GM19455 (cell line): ENCODE data around the gene STKLD1.
A peak's percentile ranks its signal among the peaks of the same experiment; 100 is the strongest.
"Not testable (repeated sequence)": the region's sequence is repeated elsewhere in the genome, so short reads cannot be mapped to it uniquely, and the experiment has no call there.

Source experiments
- ATAC-seq: cut with Tn5 transposase; IDR thresholded peaks from one replicate; pipeline ENCODE4 v1.9.1; 2021; ENCODE audit not compliant: unreplicated experiment

Gene STKLD1

DNA sequence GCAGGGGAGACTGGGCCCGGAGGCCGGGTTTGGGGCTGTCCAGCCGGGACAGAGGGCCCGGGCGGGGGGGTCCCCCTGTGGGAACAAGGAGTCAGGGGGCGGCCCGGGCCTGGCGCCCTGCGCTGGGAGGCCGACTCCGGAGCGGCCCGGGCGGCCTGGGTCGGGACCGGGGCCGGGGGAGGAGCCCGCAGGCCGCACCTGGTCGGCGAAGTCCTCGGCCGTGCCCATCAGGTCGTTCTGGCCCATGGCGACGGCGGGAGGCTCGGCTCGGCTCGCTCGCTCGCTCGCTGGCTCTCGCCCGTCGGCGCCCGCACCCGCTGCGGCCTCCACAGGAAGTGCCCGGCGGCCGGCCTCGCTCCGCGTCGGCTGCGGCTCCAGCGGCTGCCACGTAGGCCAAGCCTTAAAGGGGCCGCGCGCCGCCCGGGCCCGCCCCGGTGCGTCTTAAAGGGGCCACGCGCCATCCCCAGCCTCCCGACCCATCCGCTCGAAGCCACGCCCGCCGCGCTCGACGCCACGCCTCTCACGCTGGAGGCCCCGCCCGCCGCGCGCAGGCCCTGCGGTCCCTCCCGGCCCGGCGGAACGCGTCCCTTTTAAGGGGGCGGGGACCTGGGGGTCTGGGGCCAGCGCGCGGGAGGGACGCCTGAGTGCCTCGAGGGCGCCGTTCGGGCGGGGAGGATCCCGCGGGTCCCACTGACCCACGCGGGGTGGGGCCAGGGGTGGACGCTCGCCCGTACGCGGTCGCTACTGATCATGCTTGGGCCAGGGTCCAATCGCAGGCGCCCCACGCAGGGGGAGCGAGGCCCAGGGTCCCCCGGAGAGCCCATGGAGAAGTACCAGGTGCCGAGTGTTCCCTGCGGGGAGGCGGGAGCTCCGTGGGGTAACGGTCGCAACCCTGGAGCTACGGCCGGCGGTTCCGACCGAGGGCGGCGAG is at the start of gene STKLD1, which contains the start of gene SURF4:
Gene STKLD1 (plus strand): TSS at position 643 of the 931 bp plus-strand sequence. CDS start 108 bp downstream, at position 751.
Gene SURF4 (minus strand): TSS at position 337 of the 931 bp plus-strand sequence. CDS start 91 bp downstream, at position 246.
- ATAC-seq = peak; percentile 89

DNA sequence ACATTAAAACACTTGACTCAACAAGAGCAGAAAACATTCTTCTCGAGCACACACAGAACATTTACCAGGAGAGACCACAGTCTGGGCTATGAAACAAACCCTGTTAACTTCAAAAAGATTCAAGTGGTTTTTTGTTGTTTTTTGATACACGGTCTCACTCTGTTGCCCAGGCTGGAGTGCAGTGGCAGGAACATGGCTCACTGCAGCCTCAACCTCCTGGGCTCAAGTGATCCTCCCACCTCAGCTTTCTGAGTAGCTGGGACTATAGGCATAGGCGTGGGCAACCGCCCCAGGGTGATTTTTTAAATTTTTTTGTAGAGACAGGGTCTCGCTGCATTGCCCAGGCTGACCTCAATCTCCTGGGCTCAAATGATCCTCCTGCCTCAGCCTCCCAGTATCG is 49.1 kb upstream of the STKLD1 start:
- not testable (repeated sequence) for ATAC-seq

DNA sequence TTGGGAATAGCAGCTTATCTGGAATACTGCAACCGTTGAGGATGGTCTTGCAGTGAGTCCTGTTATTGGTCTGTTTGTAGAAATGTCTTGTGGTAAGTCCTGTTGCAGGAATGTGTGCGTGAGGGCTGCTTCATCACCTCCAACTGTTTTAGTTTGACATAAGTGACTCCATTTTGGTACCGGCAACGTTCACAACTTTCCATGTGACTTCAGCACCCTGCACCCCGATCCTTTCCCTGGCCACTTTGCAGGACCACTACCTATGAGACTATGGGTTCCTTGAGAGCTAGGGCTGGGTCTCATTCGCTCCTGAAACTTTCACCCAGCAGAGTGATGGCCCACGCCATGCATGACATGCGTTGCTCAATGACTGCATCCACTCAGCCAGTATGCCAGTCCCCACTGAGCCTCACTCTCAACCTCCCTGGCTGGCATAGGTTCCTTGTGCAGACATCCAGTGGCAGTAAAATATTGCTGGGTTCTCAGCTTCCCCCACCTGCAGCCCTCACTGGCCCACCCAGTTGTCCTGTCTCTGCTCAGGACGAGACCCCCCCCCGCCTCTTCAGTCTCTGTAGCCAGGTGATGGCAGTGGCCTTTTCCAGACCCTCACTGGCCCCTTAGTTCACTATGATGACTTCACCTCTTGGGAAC is 48.2 kb upstream of the STKLD1 start:
- no peak for ATAC-seq

DNA sequence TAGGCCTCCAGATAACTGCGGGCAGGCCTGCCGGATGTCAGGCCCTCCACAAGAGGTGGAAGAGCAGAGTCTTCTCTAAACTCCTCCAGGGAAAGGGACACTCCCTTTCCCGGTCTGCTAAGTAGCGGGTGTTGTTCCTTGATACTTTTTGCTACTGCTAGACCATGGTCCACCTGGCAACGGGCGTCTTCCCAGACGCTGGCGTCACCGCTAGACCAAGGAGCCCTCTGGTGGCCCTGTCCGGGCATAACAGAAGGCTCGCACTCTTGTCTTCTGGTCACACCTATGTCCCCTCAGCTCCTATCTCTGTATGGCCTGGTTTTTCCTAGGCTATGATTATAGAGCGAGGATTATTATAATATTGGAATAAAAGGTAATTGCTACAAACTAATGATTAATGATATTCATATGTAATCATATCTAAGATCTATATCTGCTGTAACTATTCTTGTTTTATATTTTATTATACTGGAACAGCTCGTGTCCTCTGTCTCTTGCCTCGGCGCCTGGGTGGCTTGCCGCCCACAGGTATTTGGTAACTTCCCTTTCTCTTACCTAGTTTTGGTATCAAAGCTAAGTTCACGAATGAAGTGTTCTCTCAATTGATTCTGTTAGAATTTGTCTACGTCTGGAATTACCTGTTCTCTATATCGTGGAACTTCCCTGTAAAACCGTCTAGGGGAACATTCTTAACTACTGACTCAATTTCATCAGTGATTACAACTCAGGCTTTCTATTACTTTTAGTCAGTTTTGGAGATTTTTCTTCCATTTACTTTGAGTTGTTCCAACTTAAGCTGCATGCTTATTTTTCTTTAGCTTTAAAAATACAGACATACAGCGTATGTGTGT is 46.6 kb upstream of the STKLD1 start:
- not testable (repeated sequence) for ATAC-seq

DNA sequence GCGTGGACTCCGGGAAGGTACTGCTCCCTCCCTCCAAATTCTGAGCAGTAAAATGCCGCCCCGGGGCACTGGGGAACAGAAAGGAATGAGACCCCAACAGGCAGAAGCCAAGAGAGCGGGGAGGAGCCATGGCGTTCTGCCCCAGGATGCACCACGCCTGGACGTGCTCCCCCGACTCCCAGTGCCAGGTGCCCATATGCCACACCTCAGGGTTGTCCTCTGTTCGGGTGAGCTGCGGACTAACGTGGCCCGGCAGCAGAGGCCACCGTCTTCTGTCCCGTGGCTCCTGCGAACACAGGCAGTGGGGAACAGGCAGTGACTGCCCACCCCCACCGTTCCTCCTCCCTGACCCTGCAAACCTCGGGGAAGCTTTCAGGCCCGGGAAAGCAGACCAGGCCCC is 44.9 kb upstream of the STKLD1 start:
- ATAC-seq = no peak

DNA sequence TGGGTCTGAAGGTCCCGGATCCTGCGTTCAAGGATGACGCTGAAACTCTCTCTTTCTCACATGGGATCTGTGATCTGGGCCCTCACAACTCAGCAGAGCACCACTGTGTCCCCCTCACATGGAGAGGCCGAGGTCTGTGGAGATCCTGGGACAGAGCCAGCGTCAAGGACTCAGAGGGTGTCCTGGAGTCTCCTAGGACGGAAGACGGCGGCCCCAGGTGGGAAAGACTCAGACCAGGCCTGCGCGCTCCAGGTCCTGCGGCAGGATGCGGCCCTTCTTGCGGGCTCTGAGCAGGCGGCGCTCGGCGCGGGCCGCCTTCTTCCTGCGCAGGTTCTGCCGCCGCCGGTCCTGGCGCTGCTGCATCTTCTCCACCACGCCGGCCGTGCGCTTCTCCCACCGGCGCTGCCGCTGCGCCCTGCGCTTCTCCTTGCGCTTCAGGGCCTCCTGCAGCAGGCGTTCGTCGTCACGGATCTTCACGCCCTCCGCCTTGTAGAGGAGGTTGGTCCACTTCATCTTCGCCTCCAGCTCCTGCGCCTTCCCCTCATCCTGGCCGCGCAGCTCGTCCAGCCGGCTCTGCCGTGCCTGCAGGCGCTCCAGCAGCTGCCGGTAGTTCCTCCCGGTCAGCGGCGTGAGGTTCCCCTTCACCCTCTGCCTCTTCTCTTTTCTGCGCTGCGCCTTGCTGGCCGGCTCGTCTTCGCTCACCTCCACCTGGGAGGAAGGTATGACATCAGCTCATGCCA is 44.4 kb upstream of the STKLD1 start:
- ATAC-seq = no peak

DNA sequence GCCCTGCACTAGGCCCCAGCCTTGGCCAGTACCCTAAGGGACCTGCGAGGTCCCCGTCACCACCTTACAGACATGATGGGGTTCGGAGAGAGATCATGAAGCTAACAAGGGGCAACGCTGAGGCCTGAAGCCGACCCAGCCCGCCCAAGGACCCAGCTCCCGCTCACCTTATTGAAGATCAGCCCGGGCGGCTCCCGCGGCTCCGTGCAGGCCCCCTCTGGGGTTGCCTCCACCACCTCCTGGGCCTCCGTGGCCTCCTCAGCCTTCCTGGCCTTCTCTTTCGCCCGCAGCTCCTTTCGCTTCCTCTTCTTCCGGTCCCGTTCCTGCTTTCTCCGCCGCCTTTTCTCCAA is 43.8 kb upstream of the STKLD1 start:
- ATAC-seq = no peak

DNA sequence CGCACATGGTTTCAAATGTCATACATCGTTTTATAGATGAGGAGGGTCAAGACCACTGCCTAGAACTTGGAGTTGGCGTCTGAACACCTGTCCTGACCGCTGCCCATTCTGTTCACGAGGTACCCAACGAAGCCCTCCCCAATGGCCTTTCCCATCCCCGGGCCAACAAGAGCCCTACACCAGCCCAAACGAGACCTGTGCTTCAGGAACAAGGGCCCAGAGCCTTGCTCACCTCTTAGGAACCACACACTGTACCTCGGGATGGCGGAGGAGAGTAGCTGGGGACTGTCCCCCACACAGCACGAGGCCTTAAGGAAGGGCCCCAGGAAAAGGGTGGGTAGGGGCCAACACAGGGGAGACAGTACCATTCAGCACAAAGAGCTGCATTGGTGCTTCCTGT is 43.2 kb upstream of the STKLD1 start:
- no peak for ATAC-seq

DNA sequence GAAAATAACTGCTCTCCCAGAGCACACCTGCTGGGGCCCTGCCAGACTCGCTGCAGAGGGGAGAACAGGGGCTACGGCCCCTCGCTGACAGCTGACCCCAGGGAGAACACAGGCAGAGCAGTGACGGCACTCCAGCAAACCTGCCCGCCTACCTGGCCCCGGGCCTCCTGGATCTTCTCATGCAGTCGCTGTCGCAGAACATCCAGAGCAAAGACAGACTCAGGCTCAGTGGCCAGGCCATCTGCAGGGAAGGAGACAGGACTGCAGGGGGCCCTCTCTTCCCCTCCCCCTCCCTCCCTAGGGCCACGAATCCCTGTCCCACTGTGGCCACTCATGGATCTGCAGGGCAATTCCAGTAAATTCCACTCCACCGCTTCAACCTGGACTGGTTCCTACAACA is 42.6 kb upstream of the STKLD1 start:
- ATAC-seq = no peak

DNA sequence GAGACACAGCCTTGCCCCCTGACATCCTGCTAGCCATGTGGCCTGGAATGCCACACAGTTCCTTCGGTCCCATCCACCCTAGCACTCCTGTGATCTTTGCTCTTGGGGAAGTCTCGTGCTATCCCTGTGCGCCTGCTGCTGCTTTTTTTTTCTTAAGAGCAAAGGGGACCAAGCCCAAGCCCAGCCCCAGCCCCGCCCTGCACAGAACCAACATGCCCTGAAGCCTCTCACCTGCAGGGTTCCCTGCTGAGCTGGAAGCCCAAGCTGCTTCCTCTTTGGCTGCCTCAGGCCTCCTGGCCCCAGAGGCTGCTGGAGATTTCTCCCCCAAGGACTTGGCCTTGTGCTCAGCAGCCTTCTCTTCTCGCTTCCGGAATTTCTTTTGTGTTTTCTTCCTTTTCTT is 42.0 kb upstream of the STKLD1 start:
- ATAC-seq = no peak

DNA sequence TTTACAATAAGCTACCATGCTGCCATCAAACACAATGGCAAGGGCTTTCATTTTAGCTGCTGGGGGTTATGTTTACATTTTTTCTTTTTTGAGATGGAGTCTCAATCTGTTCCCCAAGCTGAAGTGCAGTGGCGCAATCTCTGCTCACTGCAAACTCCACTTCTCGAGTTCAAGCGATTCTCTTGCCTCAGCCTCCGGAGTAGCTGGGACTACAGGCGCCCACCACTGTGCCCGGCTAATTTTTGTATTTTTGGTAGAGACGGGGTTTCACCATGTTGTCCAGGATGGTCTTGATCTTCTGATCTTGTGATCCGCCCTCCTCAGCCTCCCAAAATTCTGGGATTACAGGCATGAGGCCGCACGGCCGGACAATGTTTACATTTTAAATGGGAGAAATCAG is 41.3 kb upstream of the STKLD1 start:
- ATAC-seq = not testable (repeated sequence)

DNA sequence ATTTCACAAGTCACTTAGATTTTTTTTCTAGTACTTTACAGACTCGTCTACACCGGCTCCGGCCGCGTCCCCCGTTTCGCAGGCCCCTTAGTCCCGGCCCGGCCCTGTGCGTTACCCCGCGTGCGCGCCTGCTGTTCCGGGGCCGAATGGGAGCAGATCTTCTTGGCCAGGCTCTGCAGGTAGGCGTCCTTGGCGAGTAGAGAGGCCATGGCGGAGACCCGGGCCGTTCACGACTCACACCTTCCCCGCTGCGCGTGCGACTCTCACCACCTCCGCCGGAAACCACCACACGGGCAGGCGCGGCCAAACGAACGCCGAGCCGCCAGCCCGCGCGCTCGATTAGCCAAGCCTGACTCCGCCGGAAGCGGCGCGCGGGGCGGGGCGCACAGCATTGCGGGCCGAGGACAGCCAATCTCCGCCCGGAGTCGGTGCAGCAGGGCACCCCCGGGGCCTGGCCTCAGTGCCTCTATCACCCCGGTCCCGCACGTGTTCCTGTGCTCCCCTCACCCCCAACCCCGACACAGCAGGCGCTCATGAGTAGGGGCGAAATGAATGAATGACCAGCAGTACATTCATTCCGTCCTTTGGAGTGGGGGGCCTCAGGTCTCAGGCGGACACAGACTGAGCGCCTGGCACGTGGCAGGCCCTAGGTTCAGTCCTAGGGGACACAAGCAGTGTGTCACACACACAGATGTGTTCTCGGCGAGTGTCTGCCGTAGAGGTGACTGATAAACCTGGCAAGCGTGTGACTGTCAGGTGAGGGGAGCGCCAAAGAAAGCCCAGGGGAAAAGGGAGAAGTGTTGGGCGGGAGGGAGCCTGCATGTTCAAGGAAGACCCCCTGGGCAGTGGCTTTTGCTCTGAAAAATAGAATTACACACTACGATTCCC is 40.0 kb upstream of the STKLD1 start, which contains the start of gene SURF6:
Gene SURF6 (minus strand): TSS at position 265 of the 888 bp plus-strand sequence. CDS start 56 bp downstream, at position 209.
- ATAC-seq = peak; percentile 79

DNA sequence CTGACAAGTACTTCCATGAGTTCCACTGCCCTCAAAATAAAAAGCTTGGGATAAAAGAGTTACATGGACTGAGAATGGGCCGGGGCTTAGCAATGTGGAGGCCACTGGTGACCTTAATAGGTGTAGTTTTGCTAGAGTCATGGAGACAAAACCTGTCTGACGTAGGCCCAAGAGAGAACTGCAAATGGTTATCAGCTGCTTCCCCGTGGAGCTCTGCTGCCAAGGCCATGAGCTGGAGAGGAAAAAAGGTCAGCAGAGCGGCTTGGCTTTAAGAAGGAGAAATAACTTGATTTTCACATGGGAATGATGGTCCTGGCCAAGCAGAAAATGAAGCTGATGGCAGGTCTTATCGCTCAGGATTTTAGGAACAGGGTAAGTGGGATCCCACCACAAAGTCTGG is 36.5 kb upstream of the STKLD1 start:
- no peak for ATAC-seq

DNA sequence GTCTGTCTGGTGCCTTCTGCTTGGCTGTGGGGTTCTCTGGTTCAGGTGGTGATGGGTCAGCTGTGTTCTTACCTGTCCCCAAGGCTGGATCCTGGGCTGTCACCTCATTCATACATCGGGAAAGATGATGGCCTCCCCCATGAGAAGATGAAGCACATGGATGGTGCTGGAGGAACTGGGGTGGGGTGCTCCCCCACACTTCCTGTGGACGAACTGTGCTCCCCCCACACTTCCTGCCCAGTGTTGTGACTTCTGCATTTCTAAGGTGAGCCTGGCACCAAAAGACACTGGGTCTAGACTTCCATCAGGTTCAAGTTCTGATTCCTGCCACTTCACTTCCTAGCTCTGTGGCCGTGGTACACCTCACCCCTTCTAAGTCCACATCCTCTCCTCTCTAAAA is 35.9 kb upstream of the STKLD1 start:
- no peak for ATAC-seq

DNA sequence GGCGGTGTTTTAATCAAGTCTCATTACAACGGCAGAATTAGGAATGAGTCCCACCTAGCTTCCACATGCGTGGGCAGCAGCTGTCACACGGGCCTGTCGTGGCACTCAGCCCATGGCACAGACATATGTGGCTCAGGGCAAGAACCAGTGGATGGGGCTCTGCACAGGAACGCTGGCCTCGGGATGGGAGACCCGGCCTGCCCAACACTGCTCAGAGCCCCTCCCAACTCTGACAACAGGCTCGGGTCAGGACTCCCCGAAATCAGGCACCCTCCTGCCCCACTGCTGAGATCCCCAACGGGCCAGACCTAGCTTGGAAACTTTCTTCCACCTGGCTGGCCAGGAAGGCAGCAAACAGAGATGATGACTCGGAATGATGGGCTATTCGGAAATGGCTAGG is 35.2 kb upstream of the STKLD1 start:
- no peak for ATAC-seq

DNA sequence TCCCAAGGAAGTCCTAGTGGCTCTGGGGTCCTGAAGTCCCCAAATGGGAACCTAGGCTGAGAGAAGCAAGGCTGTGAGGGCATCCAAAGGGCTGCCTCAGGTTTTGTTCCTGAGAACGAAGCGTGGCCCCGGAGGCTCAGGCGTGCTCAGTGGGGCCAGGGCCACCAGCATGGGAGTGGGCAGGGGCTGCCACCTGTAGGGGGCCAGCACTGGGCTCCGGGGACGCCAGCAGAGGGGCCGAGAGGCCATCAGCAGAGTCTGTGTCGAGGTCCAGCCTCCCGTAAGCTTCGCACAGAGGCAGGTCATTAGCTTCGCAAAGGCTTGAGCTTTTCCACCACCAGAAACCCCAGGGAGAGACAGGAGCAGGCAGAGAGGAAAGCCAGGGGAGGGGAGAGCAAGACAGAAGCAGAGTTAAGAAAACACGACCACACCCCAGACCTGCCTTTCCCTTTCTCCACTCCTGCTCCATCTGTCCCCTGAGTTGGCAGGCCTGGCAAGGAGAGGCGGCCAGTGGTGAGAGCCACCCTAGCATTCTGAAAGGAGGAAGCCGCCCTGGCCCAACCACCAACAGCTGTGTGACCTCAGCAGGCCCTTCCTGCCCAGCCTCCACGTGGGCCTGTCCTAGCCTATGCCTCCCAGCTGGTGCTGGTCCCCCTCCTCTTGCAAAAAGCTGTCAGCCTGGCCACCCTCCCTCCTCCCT is 34.6 kb upstream of the STKLD1 start:
- no peak for ATAC-seq

DNA sequence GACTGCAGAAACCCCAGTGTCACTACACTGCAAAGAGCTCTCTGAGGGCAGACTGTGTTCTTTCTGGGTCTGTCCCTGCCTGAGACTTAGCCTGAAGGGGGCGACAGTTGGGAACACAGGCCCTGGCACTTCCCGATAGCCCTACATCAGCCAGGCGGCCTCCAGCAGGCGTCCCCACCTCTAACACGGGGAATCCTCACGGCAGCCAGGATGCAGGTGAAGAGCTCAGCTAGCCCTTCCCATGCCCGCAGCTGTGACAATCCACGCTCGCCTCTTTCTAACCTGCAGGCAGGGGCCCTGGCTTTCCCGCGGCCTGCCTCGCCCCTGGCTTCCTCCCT is 34.1 kb upstream of the STKLD1 start:
- ATAC-seq = no peak

DNA sequence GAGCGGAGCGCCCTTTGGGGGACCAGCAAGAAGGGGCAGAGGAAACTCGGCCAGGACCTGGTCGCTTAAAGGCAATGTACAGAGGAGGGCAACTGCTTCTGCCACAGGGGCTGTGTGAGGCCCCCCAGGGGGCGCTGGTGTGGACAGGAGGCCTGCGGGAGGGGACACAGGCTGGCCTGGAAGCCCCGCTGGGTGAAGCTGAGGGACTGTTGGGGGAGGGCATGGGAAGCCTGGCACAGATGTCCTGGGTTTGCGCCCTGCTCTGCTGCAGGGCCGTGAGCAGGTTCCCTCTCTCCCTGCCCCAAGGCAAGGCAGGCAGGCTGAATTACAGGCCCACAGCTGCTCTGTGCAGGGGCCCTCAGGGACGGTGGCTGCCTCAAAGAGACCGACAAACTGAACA is 33.6 kb upstream of the STKLD1 start:
- no peak for ATAC-seq

DNA sequence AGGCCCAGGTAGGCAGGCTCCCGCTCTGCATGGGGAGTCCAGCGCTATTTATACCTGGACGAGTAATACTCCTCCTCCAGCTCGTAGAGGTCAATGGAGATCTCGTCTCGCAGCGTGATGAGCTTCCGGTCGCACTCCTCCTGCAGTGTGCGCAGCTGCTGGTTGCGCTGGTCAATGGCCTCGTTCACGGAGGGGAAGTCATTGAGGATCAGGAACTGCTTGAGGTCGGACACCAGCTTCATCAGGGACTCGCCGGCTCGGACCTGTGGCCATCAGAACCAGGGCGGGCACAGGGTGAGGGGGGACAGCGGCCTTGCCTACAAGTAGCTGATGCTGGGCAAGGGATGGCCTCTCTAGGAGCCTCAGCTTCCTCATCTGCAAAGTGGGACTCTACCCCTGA is 32.1 kb upstream of the STKLD1 start:
- ATAC-seq = no peak
